BJ (cell line): ENCODE results near the gene PXK. TPM values are rescaled to one million over a fixed set of nuclear protein-coding genes. Genes with fewer than 3 reads are reported as not detected.

Experiments
- CTCF ChIA-PET: fragments of 350-600 bp; formaldehyde crosslinking; extraction: SDS; loops from one replicate; lab custom pipeline; 2021; ENCODE audit warnings: antibody characterized with exemption, inconsistent platforms; lab: Yijun Ruan, JAX
- POLR2A ChIA-PET: fragments of 300-600 bp; sonication (Branson Sonifier 250); formaldehyde crosslinking; extraction: SDS; loops from one replicate; lab custom pipeline; 2021; ENCODE audit warnings: antibody characterized with exemption; lab: Charles Lee
- DNase-seq: peaks from one replicate; pipeline ENCODE4 v3.0.0-alpha.2; 2011; ENCODE audit warnings: low read depth
- H3K27me3 ChIP-seq: 2 replicates; pipeline ENCODE4 v1.6.0; 2011; ENCODE audit warnings: low read length; ENCODE audit not compliant: control insufficient read depth, insufficient read depth
- H3K36me3 ChIP-seq: 2 replicates; pipeline ENCODE4 v1.5.1; 2011; ENCODE audit warnings: low read length; ENCODE audit not compliant: control insufficient read depth, insufficient read depth
- H3K4me3 ChIP-seq: 2 replicates; pipeline ENCODE4 v1.5.1; 2011; ENCODE audit warnings: low read depth, mild to moderate bottlenecking, control low read depth, low read length
- CTCF ChIP-seq: IDR thresholded peaks from 2 replicates; pipeline ENCODE4 v1.5.1; 2011; ENCODE audit warnings: low read depth, mild to moderate bottlenecking, control low read depth, inconsistent platforms, low read length, moderate library complexity; ENCODE audit not compliant: insufficient read depth
- polyA plus RNA-seq: library from polyadenylated mRNA; depleted of rRNA; stranded (reverse); fragments of >200 nt; gene quantifications from 2 replicates; pipeline ENCODE4 v1.2.3, GENCODE V29; 2011

The PXK gene
- polyA plus RNA-seq, 1 experiment = 36.4 TPM

DNA sequence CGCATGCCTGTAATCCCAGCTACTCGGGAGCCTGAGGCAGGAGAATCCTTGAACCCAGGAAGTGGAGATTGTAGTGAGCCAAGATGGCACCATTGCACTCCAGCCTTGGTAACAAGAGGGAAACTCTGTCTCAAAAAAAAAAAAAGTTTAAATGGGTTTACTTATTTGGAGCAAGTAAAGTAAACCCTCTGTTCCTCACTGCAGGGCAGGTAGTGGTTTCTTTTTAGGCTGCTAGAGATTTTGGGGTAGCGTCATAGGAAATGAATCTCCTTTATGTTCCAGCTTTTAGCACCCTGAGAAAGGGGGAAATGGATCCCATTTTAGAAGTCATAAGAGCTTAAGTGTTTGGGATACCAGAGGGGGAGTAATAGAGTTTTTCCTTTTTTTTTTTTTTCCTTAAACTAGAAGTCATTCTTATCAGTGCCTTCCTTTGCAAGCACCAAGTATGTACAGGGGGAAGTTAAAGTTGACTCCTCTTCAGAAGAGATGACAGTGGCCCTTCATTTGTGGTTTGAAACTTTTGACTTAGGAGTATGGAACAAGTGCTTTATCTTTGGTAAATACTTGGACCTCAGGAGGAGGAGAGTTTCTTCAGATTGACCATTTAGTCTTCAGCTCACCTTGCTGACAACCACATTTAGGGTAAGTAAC, 8.0 kb downstream of the PXK start:
- DNase-seq = no peak
- H3K4me3 ChIP-seq = no peak overlapping the region
- CTCF ChIA-PET = interaction anchor here (1.2 kb wide), 1 partner anchor 66 kb away, joined by 5 read pairs; no protein-coding TSS in a partner anchor
- POLR2A ChIA-PET = no interaction called here
- H3K27me3 ChIP-seq = no peaks in the 10 kb centered on the region
- H3K36me3 ChIP-seq = no peaks in the 10 kb centered on the region
- no peak for TF ChIP-seq CTCF

GRCh38 chr3:58341376-58341775, 8.7 kb downstream of the PXK start:
- H3K27me3 ChIP-seq = no peaks in the 10 kb centered on the region
- H3K36me3 ChIP-seq = no peaks in the 10 kb centered on the region
- DNase-seq = no peak
- ChIA-PET POLR2A (no interaction called here), CTCF (no interaction called here)
- TF ChIP-seq CTCF = no peak
- no peak overlapping the region for H3K4me3 ChIP-seq

DNA sequence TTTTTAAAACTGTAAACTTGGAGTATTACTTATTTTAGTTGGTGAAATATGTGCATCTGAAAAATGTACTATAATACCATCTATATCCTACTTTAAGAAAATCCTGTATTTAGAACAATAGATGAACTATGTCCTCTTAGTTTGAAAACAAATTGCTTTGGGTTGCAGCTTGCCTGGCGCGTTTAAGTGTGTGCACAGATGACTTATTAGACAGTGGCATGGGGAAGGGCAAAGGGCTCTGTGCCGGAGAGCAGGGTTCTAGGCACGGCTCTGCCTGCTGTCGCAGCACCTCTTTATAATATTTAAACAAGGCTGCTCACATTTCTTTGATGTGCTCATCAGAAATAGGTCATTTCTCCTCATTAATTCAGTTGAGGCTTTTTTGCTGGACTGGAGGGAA, 10.0 kb downstream of the PXK start:
- POLR2A ChIA-PET = no interaction called here
- Histone ChIP-seq H3K4me3 (no peak overlapping the region), H3K36me3 (no peaks in the 10 kb centered on the region), H3K27me3 (no peaks in the 10 kb centered on the region)
- CTCF ChIA-PET = interaction anchor here (1.5 kb wide), 1 partner anchor 11 kb away, joined by 3 read pairs; no protein-coding TSS in a partner anchor
- no peak for TF ChIP-seq CTCF
- DNase-seq = no peak

- POLR2A ChIA-PET = interaction anchor here (0.5 kb wide), 1 partner anchor 286 kb away, joined by 4 read pairs; no protein-coding TSS in a partner anchor
- CTCF ChIA-PET = no interaction called here
- Histone ChIP-seq H3K36me3 (peaks cover 1% of the 10 kb centered on the region; the same call in 1 of the 2 replicates), H3K27me3 (no peaks in the 10 kb centered on the region), H3K4me3 (no peak overlapping the region)
- no peak for DNase-seq
- no peak for TF ChIP-seq CTCF
Observed at GRCh38 chr3:58345457-58345856, 12.8 kb downstream of the PXK start.

GRCh38 chr3:58346368-58346767, 13.7 kb downstream of the PXK start:
- Histone ChIP-seq H3K27me3 (no peaks in the 10 kb centered on the region), H3K4me3 (no peak overlapping the region), H3K36me3 (peaks cover 1% of the 10 kb centered on the region; the same call in 1 of the 2 replicates)
- POLR2A ChIA-PET = no interaction called here
- TF ChIP-seq CTCF = no peak
- CTCF ChIA-PET = no interaction called here
- no peak for DNase-seq
